IMR-90 (cell line): ENCODE results near the gene RHOC. TPM values are rescaled to one million over a fixed set of nuclear protein-coding genes. Genes with fewer than 3 reads are reported as not detected.

Source experiments
- polyA plus RNA-seq, 3 experiments: library from polyadenylated mRNA; depleted of rRNA; stranded (reverse); fragments of >200 nt; gene quantifications; 2 replicates each; pipeline ENCODE4 v1.2.3, GENCODE V29; 2012; ENCODE audit warnings: low replicate concordance in 1 of 3
- total RNA-seq: library from RNA; depleted of rRNA; stranded (reverse); fragments of >200 nt; gene quantifications from 2 replicates; pipeline ENCODE4 v1.2.3, GENCODE V29; 2012; rRNA removed

RHOC gene
- total and polyA plus RNA-seq, 2 of the 4 experiments (the other 2 are of a cell fraction) = 764 to 839 TPM

Other genes starting within 250 kb of the RHOC start
- gene WNT2B, start 198.2 kb downstream of the RHOC start, total RNA-seq = 0.54 and 0.56 TPM in 2 replicates
- 0.50 TPM in 2 replicates for gene WNT2B, start 198.2 kb downstream of the RHOC start, polyA plus RNA-seq (2012; rRNA removed)
- gene ST7L, start 88.0 kb downstream of the RHOC start, total RNA-seq = 14.7 and 16.9 TPM in 2 replicates
- gene ST7L, start 88.0 kb downstream of the RHOC start, polyA plus RNA-seq (2012; rRNA removed) = 7.7 TPM in 2 replicates
- gene CAPZA1, start 87.3 kb downstream of the RHOC start, total RNA-seq = 262 and 440 TPM in 2 replicates
- gene CAPZA1, start 87.3 kb downstream of the RHOC start, polyA plus RNA-seq (2012; rRNA removed) = 98.5 and 108 TPM in 2 replicates
- gene MOV10, start 32.5 kb downstream of the RHOC start, total RNA-seq = 33.9 and 36.7 TPM in 2 replicates
- gene MOV10, start 32.5 kb downstream of the RHOC start, polyA plus RNA-seq (2012; rRNA removed) = 102 and 103 TPM in 2 replicates
- 1.4 and 1.8 TPM in 2 replicates for gene PPM1J, start 8.2 kb upstream of the RHOC start, total RNA-seq
- 2.4 and 2.8 TPM in 2 replicates for gene PPM1J, start 8.2 kb upstream of the RHOC start, polyA plus RNA-seq (2012; rRNA removed)
- 156 and 187 TPM in 2 replicates for gene SLC16A1, start 249.1 kb upstream of the RHOC start, total RNA-seq
- 27.6 and 32.9 TPM in 2 replicates for gene SLC16A1, start 249.1 kb upstream of the RHOC start, polyA plus RNA-seq (2012; rRNA removed)